ENCODE results near the gene TMEM145. TPM values are rescaled to one million over a fixed set of nuclear protein-coding genes. Genes with fewer than 3 reads are reported as not detected.
A peak's percentile ranks its signal among the peaks of the same experiment; 100 is the strongest.

The TMEM145 gene
- total RNA-seq, 1 donor from 2014 or later = 0.36 TPM

DNA sequence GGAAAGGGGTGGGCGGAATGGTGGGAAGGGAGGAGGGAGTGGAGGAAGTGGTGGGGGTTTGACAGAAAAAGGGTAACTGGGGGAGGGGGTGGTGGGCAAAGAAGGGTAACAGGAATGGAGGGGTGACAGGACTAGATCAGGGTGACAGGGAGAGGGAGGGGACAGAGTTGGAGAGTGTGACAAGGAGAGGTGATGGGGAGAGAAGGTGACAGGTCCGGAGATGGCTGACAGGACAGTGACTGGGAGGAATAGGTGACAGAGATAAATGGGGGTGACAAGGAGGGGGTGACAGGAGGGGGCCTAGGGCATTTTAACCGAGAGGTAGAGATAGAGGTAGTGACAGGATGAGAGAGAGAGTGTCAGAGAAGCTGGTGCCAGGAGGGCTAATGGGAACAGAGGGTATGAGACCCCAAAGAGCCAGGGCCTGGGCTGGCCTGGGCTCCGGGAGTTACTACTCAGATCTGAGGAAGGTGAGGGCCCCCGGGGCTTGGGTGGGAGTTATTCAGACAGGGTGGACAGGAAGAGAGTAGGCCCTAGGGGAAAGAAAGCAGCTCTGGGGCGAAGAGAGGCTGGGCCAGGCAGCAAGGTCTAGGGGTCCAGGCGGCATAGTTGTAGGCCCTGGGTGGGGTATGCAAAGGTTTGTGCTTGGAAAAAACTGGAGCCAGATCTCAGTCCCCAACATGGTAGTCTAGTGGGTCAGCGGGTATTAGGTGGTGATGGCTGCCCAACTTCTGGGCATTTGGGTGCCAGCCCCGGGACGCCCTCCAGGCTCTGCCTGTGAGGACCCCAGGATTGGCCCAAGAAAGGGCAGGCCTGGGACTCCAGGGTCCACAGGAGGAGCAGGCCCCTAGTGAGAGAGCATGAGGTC, 43.4 kb upstream of the TMEM145 start:
- intact Hi-C loops (cut with micrococcal nuclease) = no loop called here
- H3K4me3 ChIP-seq = peak overlapping the region; percentile 71
- peaks cover 29% of the 10 kb centered on the region for H3K36me3 ChIP-seq
- TF ChIP-seq, protein P1, sequence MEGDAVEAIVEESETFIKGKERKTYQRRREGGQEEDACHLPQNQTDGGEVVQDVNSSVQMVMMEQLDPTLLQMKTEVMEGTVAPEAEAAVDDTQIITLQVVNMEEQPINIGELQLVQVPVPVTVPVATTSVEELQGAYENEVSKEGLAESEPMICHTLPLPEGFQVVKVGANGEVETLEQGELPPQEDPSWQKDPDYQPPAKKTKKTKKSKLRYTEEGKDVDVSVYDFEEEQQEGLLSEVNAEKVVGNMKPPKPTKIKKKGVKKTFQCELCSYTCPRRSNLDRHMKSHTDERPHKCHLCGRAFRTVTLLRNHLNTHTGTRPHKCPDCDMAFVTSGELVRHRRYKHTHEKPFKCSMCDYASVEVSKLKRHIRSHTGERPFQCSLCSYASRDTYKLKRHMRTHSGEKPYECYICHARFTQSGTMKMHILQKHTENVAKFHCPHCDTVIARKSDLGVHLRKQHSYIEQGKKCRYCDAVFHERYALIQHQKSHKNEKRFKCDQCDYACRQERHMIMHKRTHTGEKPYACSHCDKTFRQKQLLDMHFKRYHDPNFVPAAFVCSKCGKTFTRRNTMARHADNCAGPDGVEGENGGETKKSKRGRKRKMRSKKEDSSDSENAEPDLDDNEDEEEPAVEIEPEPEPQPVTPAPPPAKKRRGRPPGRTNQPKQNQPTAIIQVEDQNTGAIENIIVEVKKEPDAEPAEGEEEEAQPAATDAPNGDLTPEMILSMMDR (IDR thresholded peaks at IDR 0.05; ENCODE audit: borderline replicate concordance) = no peak
- H3K4me1 ChIP-seq = peaks cover 41% of the 10 kb centered on the region
- H3K27me3 ChIP-seq (ENCODE audit: low read depth) = no peaks in the 10 kb centered on the region
- peak overlapping the region; percentile 91 for H3K27ac ChIP-seq (replicated peaks)
- DNase-seq = no peak
- no peaks in the 10 kb centered on the region for H3K9me3 ChIP-seq (replicated peaks)

DNA sequence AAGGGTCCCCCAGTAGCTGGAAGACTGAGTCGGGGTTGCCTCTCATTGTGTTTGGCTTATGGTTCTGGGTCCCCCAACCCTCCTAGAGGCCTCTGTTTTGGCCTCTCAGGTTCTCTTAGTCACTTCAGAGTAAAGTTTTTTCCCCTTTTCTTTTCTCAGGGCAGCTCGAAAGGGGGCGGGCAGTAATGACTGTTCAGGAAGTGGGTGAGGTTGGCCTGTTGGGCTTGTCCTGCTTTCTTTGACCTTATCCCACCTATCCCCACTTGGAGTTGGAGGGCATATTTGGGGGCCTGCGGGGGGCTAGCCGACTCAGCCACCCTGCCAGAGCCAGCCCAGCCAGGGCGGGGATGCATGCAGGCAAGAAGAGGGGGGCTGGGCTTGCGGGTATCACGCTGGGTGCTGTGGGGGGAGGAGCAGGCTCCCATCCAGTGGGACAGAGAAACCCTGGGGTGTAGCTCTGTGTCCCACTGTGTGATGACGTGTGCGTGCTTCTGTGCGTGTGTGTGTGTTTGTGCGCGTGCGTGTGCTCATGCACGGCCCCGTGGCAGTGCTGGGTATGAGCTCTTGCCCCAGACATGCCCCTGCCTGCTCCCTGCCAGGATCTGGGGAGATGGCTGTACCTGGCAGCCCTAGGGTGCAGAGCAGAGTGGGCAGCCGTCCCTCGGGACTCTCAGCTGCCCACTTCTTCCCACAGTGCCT, 42.6 kb upstream of the TMEM145 start:
- TF ChIP-seq, protein P1 (IDR thresholded peaks at IDR 0.05; ENCODE audit: borderline replicate concordance) = no peak
- Histone ChIP-seq H3K27ac (replicated peaks) (peak overlapping the region; percentile 91), H3K36me3 (peaks cover 32% of the 10 kb centered on the region), H3K9me3 (replicated peaks) (no peaks in the 10 kb centered on the region), H3K4me3 (peak overlapping the region; percentile 71), H3K27me3 (ENCODE audit: low read depth) (no peaks in the 10 kb centered on the region), H3K4me1 (peaks cover 48% of the 10 kb centered on the region)
- DNase-seq = no peak
- intact Hi-C loops (cut with micrococcal nuclease) = no loop called here

DNA sequence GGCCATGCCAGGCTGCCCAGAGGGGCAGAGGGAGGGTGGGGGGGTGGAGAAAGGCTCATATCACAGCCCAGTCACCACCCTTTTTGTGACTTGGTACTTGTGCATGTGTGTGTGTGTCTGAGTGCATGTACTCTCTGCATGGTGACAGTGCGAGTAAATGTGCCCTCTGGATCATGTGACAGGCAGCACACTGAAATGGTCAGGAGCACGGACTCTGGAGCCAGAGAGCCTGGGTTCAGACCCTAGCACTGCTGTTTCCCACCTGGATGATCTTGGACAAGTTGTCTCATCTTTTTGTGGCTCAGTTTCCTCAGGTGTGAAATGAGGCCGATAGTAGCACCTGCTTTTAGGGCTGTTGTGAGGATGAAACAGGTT, 42.1 kb upstream of the TMEM145 start:
- Histone ChIP-seq H3K4me3 (peak overlapping the region; percentile 71), H3K27ac (replicated peaks) (peak overlapping the region; percentile 91), H3K36me3 (peaks cover 32% of the 10 kb centered on the region), H3K27me3 (ENCODE audit: low read depth) (no peaks in the 10 kb centered on the region), H3K4me1 (peaks cover 54% of the 10 kb centered on the region), H3K9me3 (replicated peaks) (no peaks in the 10 kb centered on the region)
- no peak for DNase-seq
- intact Hi-C loops (cut with micrococcal nuclease) = no loop called here
- TF ChIP-seq, protein P1 (IDR thresholded peaks at IDR 0.05; ENCODE audit: borderline replicate concordance) = no peak

DNA sequence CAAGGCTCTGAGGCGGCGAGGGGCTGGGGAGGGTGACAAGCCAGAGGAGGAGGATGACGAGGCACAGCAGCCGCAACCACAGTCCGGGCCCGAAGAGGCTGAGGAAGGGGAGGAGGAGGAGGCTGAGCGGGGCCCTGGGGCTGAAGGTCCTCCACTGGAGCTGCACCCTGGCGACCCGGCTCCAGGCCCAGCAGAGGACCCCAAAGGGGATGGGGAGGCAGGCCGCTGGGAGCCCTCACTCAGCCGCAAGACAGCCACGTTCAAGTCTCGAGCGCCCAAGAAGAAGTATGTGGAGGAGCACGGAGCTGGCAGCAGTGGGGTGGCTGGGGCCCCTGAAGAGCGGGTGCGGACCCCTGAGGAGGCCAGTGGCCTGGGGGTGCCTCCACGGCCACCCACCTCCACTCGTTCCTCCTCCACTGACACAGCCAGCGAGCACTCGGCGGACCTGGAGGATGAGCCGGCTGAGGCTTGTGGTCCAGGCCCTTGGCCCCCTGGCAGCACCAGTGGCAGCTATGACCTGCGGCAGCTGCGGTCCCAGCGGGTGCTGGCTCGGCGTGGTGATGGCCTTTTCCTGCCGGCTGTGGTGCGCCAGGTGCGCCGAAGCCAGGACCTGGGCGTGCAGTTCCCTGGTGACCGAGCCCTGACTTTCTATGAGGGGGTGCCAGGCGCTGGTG, 41.1 kb upstream of the TMEM145 start:
- no peaks in the 10 kb centered on the region for H3K27me3 ChIP-seq (ENCODE audit: low read depth)
- TF ChIP-seq, protein P1 (IDR thresholded peaks at IDR 0.05; ENCODE audit: borderline replicate concordance) = no peak
- peaks cover 32% of the 10 kb centered on the region for H3K36me3 ChIP-seq
- intact Hi-C loops (cut with micrococcal nuclease) = no loop called here
- H3K9me3 ChIP-seq (replicated peaks) = no peaks in the 10 kb centered on the region
- no peak for DNase-seq
- H3K4me3 ChIP-seq = no peak overlapping the region
- H3K27ac ChIP-seq (replicated peaks) = peak overlapping the region; percentile 91
- peaks cover 63% of the 10 kb centered on the region for H3K4me1 ChIP-seq

DNA sequence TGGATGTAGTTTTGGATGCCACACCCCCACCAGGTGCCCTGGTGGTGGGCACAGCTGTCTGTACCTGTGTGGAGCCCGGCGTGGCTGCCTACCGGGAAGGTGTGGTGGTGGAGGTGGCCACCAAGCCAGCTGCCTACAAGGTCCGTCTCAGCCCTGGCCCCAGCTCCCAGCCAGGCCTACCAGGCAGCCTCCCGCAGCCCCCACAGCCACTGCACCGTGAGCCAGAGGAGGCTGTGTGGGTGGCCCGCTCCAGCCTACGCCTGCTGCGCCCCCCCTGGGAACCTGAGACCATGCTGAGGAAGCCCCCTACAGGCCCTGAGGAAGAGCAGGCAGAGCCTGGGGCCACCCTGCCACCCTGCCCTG, 40.6 kb upstream of the TMEM145 start:
- Histone ChIP-seq H3K36me3 (peaks cover 32% of the 10 kb centered on the region), H3K9me3 (replicated peaks) (no peaks in the 10 kb centered on the region), H3K4me1 (peaks cover 68% of the 10 kb centered on the region), H3K4me3 (no peak overlapping the region), H3K27me3 (ENCODE audit: low read depth) (no peaks in the 10 kb centered on the region), H3K27ac (replicated peaks) (no peak overlapping the region)
- TF ChIP-seq, protein P1 (IDR thresholded peaks at IDR 0.05; ENCODE audit: borderline replicate concordance) = no peak
- intact Hi-C loops (cut with micrococcal nuclease) = no loop called here
- DNase-seq = no peak

All from left ventricle myocardium inferior (tissue), 1 donor.